Spleen (tissue), 11 donors: Measurements from ENCODE around the gene FBN2. TPM values are rescaled to one million over a fixed set of nuclear protein-coding genes. Genes with fewer than 3 reads are reported as not detected.

Experiments
- DNase-seq: peaks from one replicate; pipeline ENCODE4 v3.0.0-alpha.2; 2020
- H3K27ac ChIP-seq, 8 donors: fragments of 200-600 bp; sonication (generic) in 7 of 8; 1 replicate in 4 of 8; 2 replicates in 4 of 8; pipeline versions ENCODE4 v1.5.0 to v1.8.0; 2016 to 2021; ENCODE audit warnings: inconsistent platforms in 4 of 8, mild to moderate bottlenecking in 4 of 8, moderate library complexity in 1 of 8
- H3K27me3 ChIP-seq, 7 donors: fragments of 200-600 bp; sonication (generic) in 6 of 7; replicated peaks in 1 of 7; 1 replicate in 4 of 7; 2 replicates in 3 of 7; pipeline versions ENCODE4 v1.5.0 to v1.8.0; 2016 to 2021; ENCODE audit warnings: inconsistent platforms in 3 of 7, mild to moderate bottlenecking in 1 of 7
- H3K36me3 ChIP-seq, 6 donors: fragments of 200-600 bp; sonication (generic) in 5 of 6; 1 replicate in 4 of 6; 2 replicates in 2 of 6; pipeline versions ENCODE4 v1.5.0 to v1.8.0; 2016 to 2021; ENCODE audit warnings: inconsistent platforms in 2 of 6
- H3K4me1 ChIP-seq, 6 donors: fragments of 200-600 bp; sonication (generic) in 5 of 6; 1 replicate in 3 of 6; 2 replicates in 3 of 6; pipeline versions ENCODE4 v1.5.0 to v1.8.0; 2016 to 2021; ENCODE audit warnings: inconsistent platforms in 3 of 6
- H3K4me3 ChIP-seq, 8 donors: fragments of 200-600 bp; sonication (generic) in 7 of 8; 1 replicate in 4 of 8; 2 replicates in 4 of 8; pipeline versions ENCODE4 v1.5.0 to v1.8.0; 2016 to 2021; ENCODE audit warnings: inconsistent platforms in 4 of 8, mild to moderate bottlenecking in 4 of 8, moderate library complexity in 2 of 8
- H3K9me3 ChIP-seq, 8 donors: fragments of 200-600 bp; sonication (generic) in 7 of 8; 1 replicate in 4 of 8; 2 replicates in 4 of 8; pipeline versions ENCODE4 v1.5.0 to v1.8.0; 2016 to 2021; ENCODE audit warnings: inconsistent platforms in 4 of 8
- POLR2A ChIP-seq, 3 donors: fragments of 450-650 bp; IDR thresholded peaks; one replicate each; pipeline ENCODE4 v1.5.1; 2017; ENCODE audit warnings: antibody characterized with exemption in 3 of 3, mild to moderate bottlenecking in 1 of 3
- POLR2AphosphoS5 ChIP-seq, 3 donors: sonication (generic); formaldehyde crosslinking; IDR thresholded peaks; one replicate each; pipeline ENCODE4 v1.5.1; 2017; ENCODE audit warnings: antibody characterized with exemption in 3 of 3
- WGBS, 5 donors: extraction: QIAGEN DNeasy Blood & Tissue Kit in 3 of 5; methylation state at CpG; one replicate each; pipeline versions ENCODE4 v1.1.5 to v1.1.7; 2013 to 2018; 5-methylcytosine and 5-hydroxymethylcytosine counted together
- intact Hi-C: fragments of 100-400 bp; cut with DNase I; formaldehyde crosslinking; loops from one replicate; pipeline ENCODE4 v1.15.0; 2023; ENCODE audit warnings: low total_unique reads
- polyA plus RNA-seq, 3 donors: library from polyadenylated mRNA; stranded (reverse); fragments of 200-250 nt; gene quantifications; one replicate each; pipeline ENCODE4 v1.2.1, GENCODE V29; 2013
- total RNA-seq, 7 donors: library from RNA; depleted of rRNA in 3 of 7; stranded (reverse); fragments of >200 nt in 3 of 7; fragmentation: NEBNext Ultra II Directional in 4 of 7; extraction: Animal tissue kit (Norgen Biotek cat#: 25700) in 4 of 7; gene quantifications; one replicate each; pipeline versions ENCODE4 v1.1.0 to v1.2.1, GENCODE V29; 2016 to 2021
- TF ChIP-seq, protein P1 (sequence below), 11 experiments: fragments of 200-600 bp in 7 of 11; fragments of 450-650 bp in 4 of 11; sonication (generic) in 4 of 11; IDR thresholded peaks in 8 of 11; conservative IDR thresholded peaks in 3 of 11; 1 replicate in 7 of 11; 2 replicates in 4 of 11; pipeline versions ENCODE4 v1.4.0 to v1.8.0; 2016 to 2021; ENCODE audit warnings: antibody characterized with exemption in 11 of 11, inconsistent platforms in 4 of 11, mild to moderate bottlenecking in 1 of 11
- donor health status: healthy with polysubstance abuse.
- donor health status: DM: no; HTN: no; CAD: no; lungs with moderate emphysema.
- donor health status: DM: no; HTN: no; CAD: no.
- donor health status: Bipolar disorder and iron deficiency.
- donor health status: healthy.
- donor health status: DM: no; HTN: no; CAD: no.
- donor health status: DM: yes; HTN: yes; CAD: no.

Gene FBN2
- total and polyA plus RNA-seq, 10 donors = 0.21 to 7.6 (median 2.6) TPM

DNA sequence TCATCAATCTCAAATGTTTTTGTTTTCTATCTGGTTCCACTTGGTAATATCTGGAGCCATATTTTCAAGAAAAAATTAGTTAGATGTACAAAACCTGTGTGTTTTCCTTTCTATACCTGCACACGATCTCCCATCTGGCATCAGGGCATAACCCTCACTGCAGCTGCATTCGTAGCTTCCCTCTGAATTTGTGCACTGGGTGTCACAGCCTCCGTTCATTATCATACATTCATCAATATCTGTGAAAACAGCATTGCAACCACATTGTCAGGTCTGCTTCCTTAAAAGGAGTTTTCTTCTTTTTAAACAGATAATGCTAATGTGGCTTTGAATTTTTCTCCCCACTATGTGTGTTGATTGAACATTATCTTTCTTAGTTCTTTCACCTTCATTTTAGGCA lies 202.7 kb downstream of the FBN2 start:
- DNase-seq = no peak
- no peak overlapping the region for H3K27ac ChIP-seq
- H3K9me3 ChIP-seq = no peaks in the 10 kb centered on the region
- WGBS, 5 donors = 74 to 86% (median 81%) methylated on average over 3 of the region's 3 CpGs
- no peaks in the 10 kb centered on the region for H3K36me3 ChIP-seq
- TF ChIP-seq POLR2AphosphoS5 (IDR thresholded peaks at IDR 0.05) (no peak), POLR2A (IDR thresholded peaks at IDR 0.05) (no peak)
- TF ChIP-seq, protein P1, sequence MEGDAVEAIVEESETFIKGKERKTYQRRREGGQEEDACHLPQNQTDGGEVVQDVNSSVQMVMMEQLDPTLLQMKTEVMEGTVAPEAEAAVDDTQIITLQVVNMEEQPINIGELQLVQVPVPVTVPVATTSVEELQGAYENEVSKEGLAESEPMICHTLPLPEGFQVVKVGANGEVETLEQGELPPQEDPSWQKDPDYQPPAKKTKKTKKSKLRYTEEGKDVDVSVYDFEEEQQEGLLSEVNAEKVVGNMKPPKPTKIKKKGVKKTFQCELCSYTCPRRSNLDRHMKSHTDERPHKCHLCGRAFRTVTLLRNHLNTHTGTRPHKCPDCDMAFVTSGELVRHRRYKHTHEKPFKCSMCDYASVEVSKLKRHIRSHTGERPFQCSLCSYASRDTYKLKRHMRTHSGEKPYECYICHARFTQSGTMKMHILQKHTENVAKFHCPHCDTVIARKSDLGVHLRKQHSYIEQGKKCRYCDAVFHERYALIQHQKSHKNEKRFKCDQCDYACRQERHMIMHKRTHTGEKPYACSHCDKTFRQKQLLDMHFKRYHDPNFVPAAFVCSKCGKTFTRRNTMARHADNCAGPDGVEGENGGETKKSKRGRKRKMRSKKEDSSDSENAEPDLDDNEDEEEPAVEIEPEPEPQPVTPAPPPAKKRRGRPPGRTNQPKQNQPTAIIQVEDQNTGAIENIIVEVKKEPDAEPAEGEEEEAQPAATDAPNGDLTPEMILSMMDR (IDR thresholded peaks at IDR 0.05 in 8 of 11, conservative IDR thresholded peaks at IDR 0.05 in 3 of 11) = no peak
- H3K4me3 ChIP-seq = no peak overlapping the region
- intact Hi-C loops = no loop called here
- H3K27me3 ChIP-seq = peaks cover 0 to 3% (median 0%) of the 10 kb centered on the region in 7 donors
- no peaks in the 10 kb centered on the region for H3K4me1 ChIP-seq

DNA sequence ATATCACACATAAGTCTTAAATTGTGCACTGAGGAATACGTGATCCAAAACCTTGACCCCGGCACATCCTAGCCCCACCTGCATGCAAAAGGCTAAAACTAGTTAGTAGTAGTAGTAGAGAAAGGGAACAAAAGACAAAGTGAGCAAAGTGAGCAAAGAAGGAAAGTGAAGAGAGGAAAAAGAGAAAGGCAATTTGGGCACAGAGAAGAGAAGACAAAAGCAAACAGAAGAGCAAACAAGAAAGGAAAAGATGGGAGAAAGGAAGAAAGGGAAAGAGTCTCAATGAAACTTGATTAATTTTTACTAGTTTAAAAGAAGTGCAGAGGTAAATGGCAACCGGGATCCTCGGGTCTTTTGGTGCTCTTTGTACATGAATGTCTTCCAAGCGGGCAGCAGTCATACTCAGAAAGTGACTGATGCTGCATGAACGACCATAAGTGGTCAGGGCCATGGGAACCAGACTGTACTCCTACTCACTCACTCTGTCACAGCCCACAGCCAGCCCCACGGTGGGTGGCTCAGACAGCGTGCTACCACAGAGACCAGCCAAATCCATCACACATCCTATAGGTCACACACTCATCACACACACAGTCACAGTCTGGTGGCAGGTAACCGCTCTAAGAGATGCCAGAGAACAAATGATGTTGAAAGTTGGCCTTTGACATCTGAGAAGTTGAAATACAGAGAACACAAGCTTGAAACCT lies 203.9 kb downstream of the FBN2 start:
- no peaks in the 10 kb centered on the region for H3K9me3 ChIP-seq
- H3K27me3 ChIP-seq = peaks cover 0 to 3% (median 0%) of the 10 kb centered on the region in 7 donors
- no peak overlapping the region for H3K4me3 ChIP-seq
- WGBS, 5 donors = 82 to 93% (median 86%) methylated on average over 9 of the region's 9 CpGs
- no peak for TF ChIP-seq POLR2AphosphoS5 (IDR thresholded peaks at IDR 0.05)
- TF ChIP-seq, protein P1 (IDR thresholded peaks at IDR 0.05 in 8 of 11, conservative IDR thresholded peaks at IDR 0.05 in 3 of 11) = no peak
- TF ChIP-seq POLR2A (IDR thresholded peaks at IDR 0.05) = no peak
- DNase-seq = no peak
- no peaks in the 10 kb centered on the region for H3K4me1 ChIP-seq
- no peak overlapping the region for H3K27ac ChIP-seq
- intact Hi-C loops = no loop called here
- H3K36me3 ChIP-seq = no peaks in the 10 kb centered on the region

DNA sequence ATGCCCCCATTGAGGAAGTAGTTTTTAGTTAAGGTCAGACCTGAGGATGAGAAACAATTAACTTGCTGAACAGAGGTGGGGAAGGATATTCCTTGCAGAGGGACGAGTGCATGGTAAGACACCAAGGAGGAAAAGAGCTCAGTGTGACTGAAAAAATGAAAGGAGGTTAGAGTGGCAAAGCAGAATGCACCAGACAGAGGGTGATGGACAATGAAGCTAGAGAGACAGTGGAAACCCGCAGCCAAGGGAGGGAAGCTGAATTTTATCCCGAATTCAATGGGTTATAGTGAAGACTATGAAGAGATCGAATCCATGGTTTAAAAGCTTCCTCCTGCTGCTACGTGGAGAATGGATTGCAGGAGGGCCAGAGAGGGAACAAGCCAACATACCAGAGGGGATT lies 206.8 kb downstream of the FBN2 start:
- Histone ChIP-seq H3K9me3 (no peaks in the 10 kb centered on the region), H3K27ac (no peak overlapping the region), H3K4me3 (no peak overlapping the region), H3K27me3 (no peaks in the 10 kb centered on the region), H3K4me1 (no peaks in the 10 kb centered on the region), H3K36me3 (no peaks in the 10 kb centered on the region)
- WGBS, 5 donors = 75 to 92% (median 81%) methylated on average over 5 of the region's 5 CpGs
- intact Hi-C loops = no loop called here
- no peak for DNase-seq
- TF ChIP-seq, protein P1 (IDR thresholded peaks at IDR 0.05 in 8 of 11, conservative IDR thresholded peaks at IDR 0.05 in 3 of 11) = no peak
- no peak for TF ChIP-seq POLR2A (IDR thresholded peaks at IDR 0.05)
- TF ChIP-seq POLR2AphosphoS5 (IDR thresholded peaks at IDR 0.05) = no peak

DNA sequence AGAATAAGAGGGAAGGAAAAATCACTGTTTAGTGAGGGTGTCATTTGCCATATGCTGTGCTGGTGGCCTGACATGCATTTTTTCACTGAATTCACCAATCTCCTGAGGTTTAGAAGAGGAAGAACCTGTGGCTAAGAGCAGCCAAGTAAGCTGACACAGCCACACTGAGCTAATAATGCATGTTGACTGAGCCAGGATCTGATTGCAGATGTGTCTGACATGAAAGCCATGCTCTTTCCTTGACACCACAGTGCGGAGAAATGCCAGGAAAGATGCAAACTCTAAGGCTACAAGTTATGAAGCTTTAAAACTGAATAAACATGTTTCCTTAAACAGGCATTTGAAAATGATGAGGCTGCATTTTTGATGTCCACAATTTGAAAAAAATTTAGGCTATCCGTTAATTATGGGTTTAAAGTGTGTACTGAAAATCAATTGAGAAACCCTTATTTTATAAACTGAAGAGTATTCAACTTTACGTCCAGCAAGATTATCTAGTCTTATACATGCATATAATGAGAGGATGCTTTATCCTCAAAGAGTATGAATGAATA lies 208.6 kb downstream of the FBN2 start:
- Histone ChIP-seq H3K27ac (no peak overlapping the region), H3K4me1 (no peaks in the 10 kb centered on the region), H3K36me3 (no peaks in the 10 kb centered on the region), H3K4me3 (no peak overlapping the region), H3K27me3 (no peaks in the 10 kb centered on the region), H3K9me3 (no peaks in the 10 kb centered on the region)
- no peak for DNase-seq
- TF ChIP-seq POLR2A (IDR thresholded peaks at IDR 0.05) (no peak), POLR2AphosphoS5 (IDR thresholded peaks at IDR 0.05) (no peak)
- TF ChIP-seq, protein P1 (IDR thresholded peaks at IDR 0.05 in 8 of 11, conservative IDR thresholded peaks at IDR 0.05 in 3 of 11) = no peak
- 90 to 99% (median 93%) methylated on average over 3 of the region's 3 CpGs for WGBS, 5 donors
- intact Hi-C loops = no loop called here
